DMS 273 (cell line): ENCODE measurements around the gene SLC34A3.
A peak's percentile ranks its signal among the peaks of the same experiment; 100 is the strongest.

Experiments used
- DNase-seq: peaks from one replicate; lab custom pipeline; 2025; ENCODE audit not compliant: unreplicated experiment; lab: John Stamatoyannopoulos, UW

Gene SLC34A3

DNA sequence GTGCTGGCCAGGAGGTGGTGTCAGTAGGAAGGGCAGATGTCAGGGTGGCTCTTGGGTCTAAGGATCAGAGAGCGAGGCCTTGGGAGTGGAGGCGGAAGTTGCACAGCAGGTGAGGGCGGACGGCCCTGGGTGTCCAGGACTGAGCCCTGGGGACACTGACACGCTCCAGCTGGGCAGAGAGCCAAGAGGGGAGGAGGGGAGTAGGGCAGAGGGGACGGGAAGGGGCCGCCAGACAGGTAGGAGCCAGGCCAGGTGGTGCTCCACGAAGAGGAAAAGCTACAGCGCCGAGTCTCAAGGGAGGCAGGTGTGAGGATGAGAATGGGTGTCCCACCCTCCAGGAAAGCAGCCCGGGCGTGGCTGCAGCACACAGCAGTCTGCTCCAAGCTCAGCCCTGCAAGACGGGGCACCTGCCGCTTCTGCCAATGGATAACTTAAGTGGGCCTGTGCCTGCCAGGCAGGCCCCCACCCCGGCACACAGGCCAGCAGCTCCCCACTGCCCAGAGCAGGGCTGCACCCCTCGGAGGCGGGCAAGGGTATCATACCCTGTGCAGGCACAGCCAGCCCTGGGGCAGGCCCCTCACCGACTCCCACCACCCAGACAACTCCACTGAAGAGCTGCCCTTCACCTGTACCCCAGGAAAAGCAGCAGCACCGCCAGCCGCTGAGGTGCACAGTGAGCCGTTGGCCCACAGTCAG lies 35.0 kb upstream of the SLC34A3 start:
- DNase-seq, result peak; percentile 39

- DNase-seq, result no peak
Observed at GRCh38 chr9:137198051-137198901, 32.4 kb upstream of the SLC34A3 start.

GRCh38 chr9:137198902-137199283 lies 31.8 kb upstream of the SLC34A3 start:
- no peak for DNase-seq

- DNase-seq, result no peak
Observed at GRCh38 chr9:137199411-137200121, 31.1 kb upstream of the SLC34A3 start.

DNA sequence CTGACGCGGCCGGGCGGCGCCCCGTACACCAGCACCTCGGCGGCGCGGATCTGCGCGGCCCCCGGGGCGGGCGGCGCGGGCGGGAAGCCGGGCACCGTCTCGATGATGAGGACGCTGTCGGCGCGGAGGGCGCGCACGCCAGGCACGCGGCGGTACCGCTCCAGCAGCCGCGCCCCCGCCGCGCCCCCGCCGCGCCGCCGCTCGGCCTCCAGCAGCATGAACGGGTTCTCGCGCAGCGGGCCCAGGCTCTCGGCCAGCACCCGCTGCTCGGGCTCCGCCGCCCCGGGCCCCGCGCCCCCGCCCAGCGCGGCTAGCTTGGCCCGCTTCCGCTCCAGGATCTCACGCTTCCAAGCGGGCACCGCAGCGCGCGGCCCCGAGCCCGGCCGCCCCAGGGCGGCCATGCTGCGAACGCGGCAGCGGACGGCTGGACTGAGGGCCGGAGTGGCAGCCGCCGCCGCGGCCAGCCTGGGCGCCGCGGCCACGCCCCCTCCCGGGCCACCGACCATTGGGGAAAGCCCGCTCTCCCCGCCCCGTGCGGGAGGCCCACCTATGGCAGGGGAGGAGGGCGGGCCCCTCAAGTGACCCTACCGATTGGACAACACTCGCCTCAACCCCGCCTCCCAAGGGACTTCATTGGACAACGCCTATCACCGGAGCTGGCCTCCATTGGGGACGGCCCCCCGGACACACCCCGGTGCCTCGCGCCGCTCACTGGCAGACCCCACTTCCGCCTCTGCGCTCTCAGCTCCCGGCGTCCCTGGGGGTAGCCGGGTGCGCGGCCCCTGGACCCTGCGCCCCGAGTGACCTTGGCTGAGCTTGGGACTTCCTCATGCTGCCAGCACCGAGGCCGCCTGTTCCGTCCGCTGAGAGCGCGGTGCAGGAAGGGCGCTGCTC lies 30.1 kb upstream of the SLC34A3 start, which contains the start of gene TPRN:
TSS of gene TPRN (minus strand) at position 431 of the 894 bp plus-strand sequence. CDS start at position 401, 30 bp downstream.
- peak; percentile 99 for DNase-seq

DNA sequence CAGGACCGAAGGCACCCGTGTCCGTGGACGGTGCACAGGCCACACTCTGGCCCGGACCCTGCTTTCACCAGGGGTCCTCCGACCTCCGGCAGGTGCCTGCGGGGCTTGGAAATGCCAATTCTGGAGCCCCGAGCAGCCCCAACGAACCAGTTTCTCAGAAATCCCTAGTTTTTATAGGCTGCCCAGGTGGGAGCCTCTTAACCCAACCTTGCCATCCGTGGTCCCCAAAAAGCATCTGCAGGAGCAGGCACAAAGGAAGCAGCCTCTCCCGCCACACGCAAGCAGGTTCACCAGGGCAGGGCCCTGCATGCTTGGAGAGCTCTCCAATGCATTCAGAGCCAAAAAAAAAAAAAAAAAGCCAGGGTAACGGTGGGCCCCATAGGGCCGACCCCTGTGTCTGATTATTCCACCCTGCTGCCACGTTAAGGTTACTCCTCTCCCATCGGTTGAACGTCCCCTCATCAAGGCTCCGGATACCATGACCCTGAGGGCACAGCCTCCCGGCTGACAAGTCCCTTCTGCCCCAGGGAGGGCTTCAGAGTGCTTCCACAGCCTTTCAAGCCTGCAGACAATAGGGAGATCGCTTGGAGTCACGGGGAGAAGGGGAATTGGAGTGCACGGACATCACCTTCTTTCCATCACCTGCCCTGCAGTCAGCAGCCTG lies 29.4 kb upstream of the SLC34A3 start:
- DNase-seq, result no peak

DNA sequence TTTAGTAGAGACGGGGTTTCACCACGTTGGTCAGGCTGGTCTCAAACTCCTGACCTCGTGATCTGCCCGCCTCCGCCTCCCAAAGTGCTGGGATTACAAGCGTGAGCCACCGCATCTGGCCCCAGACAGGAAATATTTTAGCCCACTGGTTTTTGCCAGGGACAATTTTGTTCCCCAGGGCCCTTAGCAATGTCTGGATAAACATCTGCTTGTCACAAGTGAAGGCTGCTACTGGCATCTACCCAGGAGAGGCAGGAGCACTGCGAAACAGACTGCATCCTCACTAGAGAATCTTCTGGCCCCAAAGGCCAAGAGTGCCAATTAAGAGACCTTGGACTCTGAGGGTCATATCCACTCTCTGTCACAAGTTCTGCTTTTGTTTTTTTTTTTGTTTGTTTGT lies 27.7 kb upstream of the SLC34A3 start:
- DNase-seq, result no peak

- DNase-seq, result no peak
Observed at GRCh38 chr9:137204731-137205125, 26.0 kb upstream of the SLC34A3 start.

- peak; percentile 95 for DNase-seq
Observed at GRCh38 chr9:137205126-137206069, 25.3 kb upstream of the SLC34A3 start, which contains the start of the genes NDOR1 and TMEM203. TSS of gene NDOR1 (plus strand) at chr9:137205700. CDS start at chr9:137205778, 78 bp downstream. TSS of gene TMEM203 (minus strand) at chr9:137205648. CDS start at chr9:137205414, 234 bp downstream.

DNA sequence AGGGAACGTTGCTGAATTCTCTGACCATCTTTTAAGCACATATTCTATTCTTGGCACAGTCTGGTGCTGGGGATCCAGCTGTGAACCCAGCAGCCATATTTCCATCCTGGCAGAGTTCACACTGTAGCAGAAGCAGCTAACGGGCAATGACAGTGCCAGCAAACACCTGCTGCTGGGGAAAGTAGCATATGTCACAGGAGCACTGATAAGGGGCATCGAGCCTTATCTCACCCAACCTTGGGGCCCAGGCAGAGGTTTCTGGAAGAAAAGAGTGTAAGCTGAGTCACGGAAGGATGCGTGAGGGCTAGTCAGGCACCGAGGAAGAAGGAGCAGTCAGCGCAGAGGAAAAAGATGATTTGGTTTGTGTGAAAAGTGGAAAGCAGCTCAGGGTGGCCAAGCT lies 24.1 kb upstream of the SLC34A3 start:
- DNase-seq, result no peak

- no peak for DNase-seq
Observed at GRCh38 chr9:137211532-137211931, 19.2 kb upstream of the SLC34A3 start.

DNA sequence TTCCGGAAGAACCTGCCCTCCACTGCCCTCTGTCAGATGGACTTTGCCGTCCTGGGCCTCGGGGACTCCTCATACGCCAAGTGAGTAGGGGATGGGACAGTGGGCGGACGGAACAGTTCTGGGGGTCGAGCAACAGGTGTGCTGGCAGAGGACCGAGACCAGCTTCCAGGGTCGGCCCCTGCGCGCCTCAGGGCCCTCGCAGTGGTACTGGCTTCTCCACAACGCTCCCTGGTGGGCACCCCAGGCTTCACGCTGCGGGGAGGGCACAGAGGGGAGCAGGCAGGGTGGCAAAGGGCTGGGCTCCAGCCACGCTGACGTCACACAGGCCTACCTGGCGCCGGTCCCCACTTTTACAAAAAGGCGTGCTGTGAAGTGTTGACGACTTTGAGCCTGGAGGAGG lies 18.2 kb upstream of the SLC34A3 start:
- DNase-seq, result peak; percentile 40

DNA sequence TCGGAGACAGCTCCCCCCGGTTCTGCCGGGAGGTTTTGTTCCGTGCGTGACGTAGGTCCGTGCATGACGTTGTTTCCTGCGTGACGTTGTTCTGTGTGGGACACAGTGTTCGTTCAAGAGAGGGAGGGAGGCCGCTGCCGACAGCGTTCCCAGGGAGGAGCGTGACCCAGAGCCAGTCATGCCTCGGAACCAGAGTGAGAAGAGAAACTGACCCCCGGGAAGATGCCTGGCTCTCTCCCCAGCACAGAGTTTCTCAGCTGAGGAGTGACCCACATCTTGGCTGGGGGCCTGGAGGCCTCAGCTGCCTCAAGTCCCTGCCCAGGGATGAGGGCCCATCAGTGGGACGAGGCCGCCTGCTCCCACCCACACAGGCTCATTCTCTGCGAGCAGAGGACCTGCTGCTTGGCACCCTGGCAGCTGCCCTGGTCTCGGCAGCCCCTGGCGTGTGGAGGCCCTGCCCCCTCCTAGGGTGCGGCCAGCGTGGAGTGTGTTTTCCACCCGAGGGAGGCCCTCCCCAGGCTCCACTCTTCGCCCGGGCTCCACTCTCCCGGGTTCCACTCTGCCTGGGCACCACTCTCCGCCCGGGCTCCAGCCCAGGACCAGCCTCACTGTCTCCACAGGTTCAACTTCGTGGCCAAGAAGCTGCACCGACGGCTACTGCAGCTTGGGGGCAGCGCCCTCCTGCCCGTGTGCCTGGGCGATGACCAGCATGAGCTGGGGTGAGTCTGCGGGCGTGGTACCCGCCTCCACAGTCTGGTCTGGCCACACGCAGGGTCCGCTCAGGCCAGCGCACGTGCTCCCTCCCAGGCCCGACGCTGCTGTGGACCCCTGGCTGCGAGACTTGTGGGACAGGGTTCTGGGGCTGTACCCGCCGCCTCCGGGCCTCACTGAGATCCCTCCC lies 17.3 kb upstream of the SLC34A3 start:
- no peak for DNase-seq

- no peak for DNase-seq
Observed at GRCh38 chr9:137214620-137215019, 16.1 kb upstream of the SLC34A3 start.

DNA sequence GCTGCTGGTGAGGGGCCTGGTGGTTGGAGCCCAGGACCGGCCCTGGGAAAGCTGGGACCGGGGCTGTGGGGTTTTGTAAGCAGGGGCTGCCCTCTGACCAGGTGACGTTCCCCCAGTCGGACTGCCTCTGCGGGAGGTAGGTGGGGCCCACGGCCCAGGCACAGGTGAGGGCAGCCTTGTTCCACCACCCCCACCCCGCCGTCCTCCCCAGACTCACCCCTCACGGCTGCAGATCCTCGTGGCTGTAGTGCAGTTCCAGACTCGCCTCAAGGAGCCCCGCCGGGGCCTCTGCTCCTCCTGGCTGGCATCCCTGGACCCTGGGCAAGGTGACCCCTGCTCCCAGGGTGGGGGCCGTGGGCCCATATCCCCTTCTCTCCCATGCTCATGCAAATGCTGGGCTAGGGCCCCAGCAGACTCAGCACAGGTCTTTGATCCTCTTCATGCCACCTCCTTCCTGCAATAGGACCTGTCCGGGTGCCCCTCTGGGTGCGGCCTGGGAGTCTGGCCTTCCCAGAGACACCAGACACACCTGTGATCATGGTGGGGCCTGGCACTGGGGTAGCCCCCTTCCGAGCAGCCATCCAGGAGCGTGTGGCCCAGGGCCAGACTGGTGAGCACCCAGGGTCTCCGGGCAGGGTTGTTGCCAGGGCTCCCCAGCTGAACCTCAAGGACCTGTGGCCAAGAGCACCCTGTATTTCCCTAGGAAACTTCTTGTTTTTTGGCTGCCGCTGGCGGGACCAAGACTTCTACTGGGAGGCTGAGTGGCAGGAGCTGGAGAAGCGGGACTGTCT lies 15.3 kb upstream of the SLC34A3 start:
- no peak for DNase-seq

DNA sequence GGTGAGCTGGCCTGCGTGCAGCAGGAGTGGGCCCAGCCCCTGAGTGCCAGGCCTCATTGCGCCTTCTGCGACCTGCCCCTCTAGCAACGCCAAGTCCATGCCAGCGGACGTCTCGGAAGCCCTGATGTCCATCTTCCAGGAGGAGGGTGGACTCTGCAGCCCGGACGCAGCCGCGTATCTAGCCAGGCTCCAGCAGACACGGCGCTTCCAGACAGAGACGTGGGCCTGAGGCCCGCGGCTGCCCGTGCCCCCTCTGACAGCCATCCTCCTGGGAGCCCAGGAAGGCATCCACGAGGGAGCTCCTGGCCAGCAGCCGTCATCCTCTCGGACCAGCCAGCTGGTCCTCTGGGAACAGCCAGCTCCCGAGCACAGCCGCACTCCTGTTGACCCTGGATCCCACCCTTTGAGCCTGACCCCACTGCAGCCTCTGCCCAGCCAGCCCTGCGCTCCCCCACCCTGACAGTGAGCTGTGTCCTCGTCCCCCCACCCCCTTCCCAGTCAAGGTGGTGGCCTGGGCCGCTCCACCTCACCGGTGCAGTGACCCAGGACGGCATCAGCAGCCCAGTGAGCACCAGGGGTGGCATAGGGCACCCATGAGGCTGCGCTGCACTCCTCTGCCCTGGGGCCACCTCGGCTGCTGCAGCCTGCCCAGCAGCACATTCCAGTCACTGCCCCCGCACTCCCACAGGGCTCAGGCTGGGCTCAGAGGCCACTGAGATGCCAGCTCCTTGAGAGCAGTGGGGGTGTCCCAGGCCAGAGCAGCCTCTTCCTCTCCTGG lies 14.3 kb upstream of the SLC34A3 start:
- DNase-seq, result no peak
